Right ventricle myocardium inferior (tissue), 1 donor: ENCODE results near the gene RETREG3. TPM values are rescaled to one million over a fixed set of nuclear protein-coding genes. Genes with fewer than 3 reads are reported as not detected.
"Not testable (repeated sequence)": the region's sequence is repeated elsewhere in the genome, so short reads cannot be mapped to it uniquely, and the experiment has no call there.

Source experiments
- ATAC-seq: fragments of 200-7000 bp; cut with Tn5 transposase; one replicate; pipeline ENCODE4 v1.9.1; 2020; ENCODE audit warnings: mild to moderate bottlenecking, moderate library complexity
- DNase-seq: peaks from one replicate; pipeline ENCODE4 v3.0.0; 2021; ENCODE audit errors: missing footprints
- intact Hi-C: fragments of 100-400 bp; cut with DNase I; formaldehyde crosslinking; loops from one replicate; pipeline ENCODE4 v1.11.0; 2022
- total RNA-seq: library from RNA; stranded (reverse); fragmentation: NEBNext Ultra II Directional; extraction: Animal tissue kit (Norgen Biotek cat#: 25700); gene quantifications from one replicate; pipeline ENCODE4 v1.2.1, GENCODE V29; 2021
- donor health status: DM: no; HTN: yes; CAD: no; lungs with severe emphysema.

RETREG3 gene
- total RNA-seq, 1 donor from 2014 or later = 22.5 TPM

DNA sequence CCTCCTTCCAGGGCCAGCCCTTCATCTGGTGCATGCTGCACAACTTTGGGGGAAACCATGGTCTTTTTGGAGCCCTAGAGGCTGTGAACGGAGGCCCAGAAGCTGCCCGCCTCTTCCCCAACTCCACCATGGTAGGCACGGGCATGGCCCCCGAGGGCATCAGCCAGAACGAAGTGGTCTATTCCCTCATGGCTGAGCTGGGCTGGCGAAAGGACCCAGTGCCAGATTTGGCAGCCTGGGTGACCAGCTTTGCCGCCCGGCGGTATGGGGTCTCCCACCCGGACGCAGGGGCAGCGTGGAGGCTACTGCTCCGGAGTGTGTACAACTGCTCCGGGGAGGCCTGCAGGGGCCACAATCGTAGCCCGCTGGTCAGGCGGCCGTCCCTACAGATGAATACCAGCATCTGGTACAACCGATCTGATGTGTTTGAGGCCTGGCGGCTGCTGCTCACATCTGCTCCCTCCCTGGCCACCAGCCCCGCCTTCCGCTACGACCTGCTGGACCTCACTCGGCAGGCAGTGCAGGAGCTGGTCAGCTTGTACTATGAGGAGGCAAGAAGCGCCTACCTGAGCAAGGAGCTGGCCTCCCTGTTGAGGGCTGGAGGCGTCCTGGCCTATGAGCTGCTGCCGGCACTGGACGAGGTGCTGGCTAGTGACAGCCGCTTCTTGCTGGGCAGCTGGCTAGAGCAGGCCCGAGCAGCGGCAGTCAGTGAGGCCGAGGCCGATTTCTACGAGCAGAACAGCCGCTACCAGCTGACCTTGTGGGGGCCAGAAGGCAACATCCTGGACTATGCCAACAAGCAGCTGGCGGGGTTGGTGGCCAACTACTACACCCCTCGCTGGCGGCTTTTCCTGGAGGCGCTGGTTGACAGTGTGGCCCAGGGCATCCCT is 65.7 kb downstream of the RETREG3 start:
- DNase-seq (peak; percentile 60), ATAC-seq (no peak)
- intact Hi-C loops = no loop called here

DNA sequence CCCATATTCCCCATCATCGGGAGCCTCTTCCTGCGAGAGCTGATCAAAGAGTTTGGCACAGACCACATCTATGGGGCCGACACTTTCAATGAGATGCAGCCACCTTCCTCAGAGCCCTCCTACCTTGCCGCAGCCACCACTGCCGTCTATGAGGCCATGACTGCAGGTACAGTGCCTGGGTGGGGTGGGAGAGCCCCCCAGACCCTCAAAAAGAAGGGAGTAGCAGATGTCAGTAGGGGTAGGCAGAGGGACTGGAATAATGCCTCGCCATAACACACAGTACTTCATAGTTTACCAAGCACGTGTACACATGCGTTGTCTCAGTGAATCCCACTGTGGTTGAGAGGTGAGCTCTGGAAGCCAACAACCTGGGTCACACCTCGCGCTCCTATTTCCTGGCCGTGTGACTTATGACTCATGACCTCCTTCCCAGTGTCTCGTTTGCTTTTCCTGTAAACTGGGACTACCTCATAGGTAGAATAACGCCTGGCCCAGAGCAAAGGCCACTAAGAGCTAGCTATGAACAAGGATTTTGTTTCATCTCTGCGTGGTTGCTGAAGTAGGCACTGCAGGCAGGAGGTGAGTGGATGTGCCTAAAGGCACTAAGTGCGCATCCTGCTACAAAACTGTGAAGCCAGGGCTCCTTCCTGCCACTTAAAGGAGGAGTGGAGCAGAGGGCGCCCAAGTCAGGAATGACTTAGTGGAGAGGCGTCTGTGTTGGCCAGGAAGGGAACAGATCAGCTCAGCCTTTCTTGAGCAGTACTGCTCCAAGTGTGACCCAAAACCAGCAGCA is 67.9 kb downstream of the RETREG3 start:
- intact Hi-C loops = no loop called here
- ATAC-seq = no peak
- no peak for DNase-seq

DNA sequence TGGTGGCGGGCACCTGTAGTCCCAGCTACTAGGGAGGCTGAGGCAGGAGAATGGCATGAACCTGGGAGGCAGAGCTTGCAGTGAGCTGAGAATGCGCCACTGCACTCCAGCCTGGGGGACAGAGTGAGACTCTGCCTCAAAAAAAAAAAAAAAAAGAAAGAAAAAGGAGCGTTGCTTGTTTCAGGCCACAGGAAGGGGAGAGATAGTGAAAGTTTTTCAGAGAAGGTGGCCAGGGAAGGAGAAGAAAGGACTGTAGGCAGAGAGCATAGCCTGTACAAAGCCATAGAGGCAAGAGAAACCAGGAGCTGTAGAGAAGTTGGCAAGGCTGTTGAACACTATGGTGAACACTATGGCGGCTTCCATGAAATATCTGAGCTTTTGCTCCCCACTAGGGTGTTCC is 68.6 kb downstream of the RETREG3 start:
- ATAC-seq, intact Hi-C loops, DNase-seq: not testable (repeated sequence)

DNA sequence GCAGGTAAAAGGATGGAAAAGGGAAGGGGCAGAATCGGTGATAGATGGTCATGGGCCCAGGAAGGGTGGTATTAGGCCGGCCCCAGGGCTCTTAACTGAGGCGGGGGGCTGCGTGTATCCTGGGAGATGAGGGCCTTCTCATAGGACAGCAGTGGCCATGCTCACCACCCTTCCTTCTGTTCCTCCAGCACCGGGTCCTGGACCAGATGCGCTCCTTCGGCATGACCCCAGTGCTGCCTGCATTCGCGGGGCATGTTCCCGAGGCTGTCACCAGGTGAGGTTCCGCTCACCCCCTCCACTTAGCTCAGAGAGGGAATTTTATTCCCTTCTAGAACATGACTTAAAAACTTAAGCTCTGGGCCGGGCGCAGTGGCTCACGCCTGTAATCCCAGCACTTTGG is 70.7 kb downstream of the RETREG3 start:
- DNase-seq = no peak
- ATAC-seq = no peak
- intact Hi-C loops = no loop called here

DNA sequence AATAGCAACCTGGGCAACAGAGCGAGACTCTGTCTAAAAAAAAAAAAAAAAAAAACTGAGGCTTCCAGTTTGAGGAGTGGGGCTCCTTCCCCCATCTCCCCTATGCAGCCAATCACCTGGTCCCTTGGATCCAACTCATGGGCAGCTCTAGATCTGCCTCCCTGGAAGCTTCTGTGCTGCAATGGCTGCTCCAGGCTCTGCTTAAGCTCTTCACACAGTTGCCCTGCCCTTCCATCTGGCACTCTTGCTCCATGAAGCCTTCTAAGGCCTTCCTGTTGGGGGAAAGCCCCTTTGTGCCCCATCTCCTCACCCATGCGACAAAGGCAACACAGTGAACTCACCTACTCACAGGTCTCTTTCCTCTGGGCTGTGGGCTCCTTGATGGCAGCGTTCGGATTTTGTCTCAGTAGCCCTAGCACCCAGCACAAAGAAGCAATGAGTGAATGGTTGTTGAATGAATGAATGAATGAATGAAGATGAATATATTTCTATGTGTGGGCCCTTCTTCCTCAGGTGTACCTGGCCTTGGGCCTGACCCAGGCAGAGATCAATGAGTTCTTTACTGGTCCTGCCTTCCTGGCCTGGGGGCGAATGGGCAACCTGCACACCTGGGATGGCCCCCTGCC is 71.2 kb downstream of the RETREG3 start:
- intact Hi-C loops = no loop called here
- ATAC-seq = no peak
- DNase-seq = no peak

DNA sequence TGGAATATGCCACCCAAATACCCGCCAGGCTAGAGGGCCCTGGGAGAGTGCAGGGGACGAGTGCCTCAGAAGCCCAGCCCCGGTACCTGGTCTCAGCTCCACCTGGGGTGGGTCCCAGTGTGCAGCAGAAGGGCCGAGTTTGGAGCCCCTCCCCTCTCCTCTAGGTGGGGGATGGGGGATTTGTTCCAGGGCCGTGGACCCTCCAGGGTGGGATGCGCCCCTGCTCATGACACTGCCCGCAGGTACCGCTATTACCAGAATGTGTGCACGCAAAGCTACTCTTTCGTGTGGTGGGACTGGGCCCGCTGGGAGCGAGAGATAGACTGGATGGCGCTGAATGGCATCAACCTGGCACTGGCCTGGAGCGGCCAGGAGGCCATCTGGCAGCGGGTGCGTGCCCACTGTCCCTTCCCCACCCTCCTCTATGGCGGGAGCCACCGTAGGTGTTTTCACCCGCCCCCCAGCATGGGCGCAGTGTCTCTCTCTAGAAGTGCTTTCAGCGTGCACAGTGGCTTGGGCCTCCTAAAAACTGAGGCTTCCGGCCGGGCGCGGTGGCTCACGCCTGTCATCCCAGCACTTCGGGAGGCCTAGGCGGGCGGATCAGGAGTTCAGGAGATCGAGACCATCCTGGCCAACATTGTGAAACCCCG is 71.9 kb downstream of the RETREG3 start:
- no peak for DNase-seq
- peak; percentile 0 for ATAC-seq
- intact Hi-C loops = no loop called here

DNA sequence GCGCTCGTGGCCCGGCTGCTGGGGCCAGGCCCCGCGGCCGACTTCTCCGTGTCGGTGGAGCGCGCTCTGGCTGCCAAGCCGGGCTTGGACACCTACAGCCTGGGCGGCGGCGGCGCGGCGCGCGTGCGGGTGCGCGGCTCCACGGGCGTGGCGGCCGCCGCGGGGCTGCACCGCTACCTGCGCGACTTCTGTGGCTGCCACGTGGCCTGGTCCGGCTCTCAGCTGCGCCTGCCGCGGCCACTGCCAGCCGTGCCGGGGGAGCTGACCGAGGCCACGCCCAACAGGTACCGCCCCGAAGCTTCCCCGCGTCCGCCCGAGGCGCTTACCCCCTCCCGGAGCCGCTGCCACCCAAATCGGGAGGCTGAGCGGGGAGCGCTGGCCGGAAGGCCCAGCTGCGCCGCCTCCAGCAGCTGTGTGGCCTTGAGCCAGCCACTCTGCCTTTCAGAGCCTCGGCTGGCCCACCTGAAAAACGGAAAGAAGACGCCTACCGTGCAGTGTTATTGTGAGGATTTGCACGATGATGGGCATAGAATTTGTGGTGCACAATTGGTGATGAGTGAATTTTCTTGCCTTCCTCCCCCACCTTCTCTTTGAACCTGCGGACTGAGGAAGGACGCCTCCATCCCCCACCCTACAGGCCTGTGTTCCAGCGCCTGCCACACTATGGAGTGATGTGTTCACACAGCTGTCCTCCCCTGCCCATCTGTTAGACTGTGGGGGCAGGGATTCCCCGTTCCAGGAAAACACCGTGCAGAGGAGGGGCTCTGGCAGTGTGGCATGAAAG is 72.6 kb downstream of the RETREG3 start:
- intact Hi-C loops = no loop called here
- DNase-seq (peak; percentile 92), ATAC-seq (peak; percentile 75)

DNA sequence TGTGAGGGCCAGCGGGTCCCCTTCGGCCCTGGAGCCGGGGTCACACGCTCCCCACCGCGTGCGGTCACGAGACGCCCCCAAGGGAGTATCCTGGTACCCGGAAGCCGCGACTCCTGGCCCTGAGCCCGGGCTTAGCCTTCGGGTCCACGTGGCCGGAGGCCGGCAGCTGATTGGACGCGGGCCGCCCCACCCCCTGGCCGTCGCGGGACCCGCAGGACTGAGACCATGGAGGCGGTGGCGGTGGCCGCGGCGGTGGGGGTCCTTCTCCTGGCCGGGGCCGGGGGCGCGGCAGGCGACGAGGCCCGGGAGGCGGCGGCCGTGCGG is 73.2 kb downstream of the RETREG3 start, which contains the start of gene NAGLU:
Gene NAGLU (plus strand): TSS at position 194 of the 324 bp plus-strand sequence. CDS start 32 bp downstream, at position 226.
- intact Hi-C loops = no loop called here
- peak; percentile 98 for DNase-seq
- peak; percentile 90 for ATAC-seq

DNA sequence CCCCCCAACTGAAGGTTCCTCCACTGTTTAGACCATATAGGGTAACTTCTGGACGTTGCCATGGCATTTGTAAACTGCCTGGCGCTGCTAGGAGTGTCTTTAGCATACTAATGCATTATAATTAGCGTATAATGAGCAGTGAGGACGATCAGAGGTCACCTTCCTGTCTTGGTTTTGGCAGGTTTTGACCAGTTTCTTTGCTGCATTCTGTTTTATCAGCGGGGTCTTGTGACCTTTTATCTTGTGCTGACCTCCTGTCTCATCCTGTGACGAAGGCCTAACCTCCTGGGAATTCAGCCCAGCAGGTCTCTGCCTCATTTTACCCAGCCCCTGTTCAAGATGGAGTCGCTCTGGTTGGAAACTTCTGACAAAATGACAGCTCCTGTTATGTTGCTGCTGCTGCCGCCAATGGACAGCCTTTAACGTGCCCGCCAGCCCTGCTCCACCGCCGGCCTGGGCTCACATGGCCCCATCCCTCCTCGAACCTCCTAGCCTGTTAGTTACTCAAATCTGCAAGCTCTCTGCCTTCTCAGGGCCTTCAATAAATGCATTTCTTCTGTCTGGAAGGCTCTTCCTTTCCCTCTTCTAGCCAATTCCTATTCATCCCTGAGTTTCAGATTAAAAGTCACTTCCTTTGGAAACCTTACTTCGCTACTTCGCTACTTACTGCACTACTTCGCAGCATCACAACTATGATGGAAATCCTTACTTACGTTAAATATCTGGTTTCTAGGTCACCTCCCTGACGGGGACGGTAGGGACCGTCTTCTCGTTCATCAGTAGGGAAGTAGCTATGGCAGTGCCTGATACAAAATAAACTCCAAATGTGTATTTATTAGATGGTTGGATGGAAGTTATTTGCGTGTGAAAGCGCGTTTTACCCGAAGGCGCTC is 73.8 kb downstream of the RETREG3 start:
- no peak for ATAC-seq
- no peak for DNase-seq
- intact Hi-C loops = no loop called here

DNA sequence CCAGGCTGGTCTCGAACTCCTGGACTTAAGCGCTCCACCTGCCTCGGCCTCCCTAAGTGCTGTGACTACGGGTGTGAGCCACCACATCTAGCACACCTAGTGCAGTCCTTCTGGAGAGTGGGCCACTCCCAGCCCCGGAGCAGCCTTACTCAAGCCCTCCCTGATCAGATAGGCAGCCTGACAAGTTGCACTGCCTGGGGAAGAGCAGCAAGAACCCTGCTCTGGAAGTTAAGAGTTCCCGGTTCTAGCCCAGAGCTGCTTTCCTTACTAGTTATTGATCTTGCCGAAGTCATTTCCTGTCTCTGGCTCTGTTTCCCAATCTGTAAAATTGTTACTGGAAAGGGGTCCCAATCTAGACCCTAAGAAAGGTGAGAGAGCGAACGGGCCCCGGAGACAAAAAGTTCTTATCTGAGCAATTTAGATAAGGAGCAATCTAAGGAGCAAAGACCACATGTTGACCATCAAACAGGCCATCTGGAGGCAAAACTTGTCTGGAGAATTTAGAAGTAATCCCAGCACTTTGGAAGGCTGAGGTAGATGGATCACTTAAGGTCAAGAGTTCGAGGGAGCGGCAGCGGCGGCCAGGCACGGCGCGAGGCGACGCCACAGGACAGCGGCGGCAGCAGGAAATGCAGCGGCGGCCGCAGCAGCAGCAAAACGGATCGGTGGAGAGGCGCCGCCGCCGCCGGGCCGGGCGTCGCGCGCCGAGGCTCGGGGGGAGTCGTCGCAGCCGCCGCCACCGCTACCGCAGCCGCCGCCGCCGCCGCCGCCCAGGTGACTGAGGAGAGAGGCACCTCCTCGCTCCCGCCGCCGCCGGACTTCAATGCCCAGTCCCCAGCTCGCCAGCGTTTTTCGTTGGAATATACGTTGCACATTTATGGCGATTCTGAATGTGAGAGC is 77.5 kb downstream of the RETREG3 start:
- ATAC-seq (peak; percentile 43), DNase-seq (peak; percentile 86)
- intact Hi-C loops = no loop called here

DNA sequence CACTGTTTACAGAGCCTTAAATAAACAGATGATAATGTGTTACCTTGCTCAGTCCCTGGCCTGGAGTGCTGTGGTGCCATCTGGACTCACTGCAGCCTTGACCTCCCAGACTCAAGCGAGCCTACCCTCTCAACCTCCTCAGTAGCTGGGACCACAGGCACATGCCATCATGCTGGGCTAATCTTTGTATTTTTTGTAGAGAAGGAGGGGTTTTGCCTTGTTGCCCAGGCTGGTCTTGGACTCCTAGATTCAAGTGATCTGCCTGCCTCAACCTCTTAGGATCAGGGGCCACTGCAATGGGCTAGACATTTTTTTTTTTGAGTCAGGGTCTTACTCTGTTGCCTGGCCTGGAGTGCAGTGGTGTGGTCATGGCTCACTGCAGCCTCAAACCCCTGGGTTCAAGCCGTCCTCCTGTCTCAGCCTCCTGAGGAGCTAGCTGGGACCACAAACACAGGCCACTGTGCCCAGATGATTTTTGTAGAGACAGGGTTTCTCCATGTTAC is 78.2 kb downstream of the RETREG3 start:
- intact Hi-C loops = no loop called here
- no peak for ATAC-seq
- DNase-seq = no peak

Other genes with a start within 250 kb of the RETREG3 start
- gene STAT3, start 220.9 kb downstream of the RETREG3 start, total RNA-seq = 183 TPM
- gene CAVIN1, start 186.1 kb downstream of the RETREG3 start, total RNA-seq = 240 TPM
- 31.1 TPM for gene ATP6V0A1, start 150.5 kb downstream of the RETREG3 start, total RNA-seq
- gene NAGLU, start 73.1 kb downstream of the RETREG3 start, total RNA-seq = 8.6 TPM
- 1.4 TPM for gene HSD17B1, start 56.5 kb downstream of the RETREG3 start, total RNA-seq
- gene COASY, start 47.2 kb downstream of the RETREG3 start, total RNA-seq = 45.6 TPM
- 65.9 TPM for gene MLX, start 42.3 kb downstream of the RETREG3 start, total RNA-seq
- 3.4 TPM for gene PSMC3IP, start 31.6 kb downstream of the RETREG3 start, total RNA-seq
- 54.3 TPM for gene TUBG1, start 309 bp upstream of the RETREG3 start, total RNA-seq
- gene TUBG2, start 49.9 kb upstream of the RETREG3 start, total RNA-seq = 15.0 TPM
- gene PLEKHH3, start 67.6 kb upstream of the RETREG3 start, total RNA-seq = 26.1 TPM
- gene CCR10, start 72.5 kb upstream of the RETREG3 start, total RNA-seq = 1.5 TPM
- gene CNTNAP1, start 73.2 kb upstream of the RETREG3 start, total RNA-seq = 7.3 TPM
- gene EZH1, start 135.7 kb upstream of the RETREG3 start, total RNA-seq = 44.4 TPM
- 41.3 TPM for gene RAMP2, start 151.9 kb upstream of the RETREG3 start, total RNA-seq
- 33.2 TPM for gene VPS25, start 164.1 kb upstream of the RETREG3 start, total RNA-seq
- gene WNK4, start 171.2 kb upstream of the RETREG3 start, total RNA-seq = not detected
- 72.6 TPM for gene COA3, start 189.3 kb upstream of the RETREG3 start, total RNA-seq
- gene CNTD1, start 189.5 kb upstream of the RETREG3 start, total RNA-seq = 0.30 TPM
- 74.3 TPM for gene BECN1, start 214.9 kb upstream of the RETREG3 start, total RNA-seq
- 69.0 TPM for gene PSME3, start 224.0 kb upstream of the RETREG3 start, total RNA-seq
- 0.43 TPM for gene AOC2, start 235.2 kb upstream of the RETREG3 start, total RNA-seq
- gene AOC3, start 241.8 kb upstream of the RETREG3 start, total RNA-seq = 15.1 TPM